Endothelial cell of umbilical vein (primary cell): Measurements from ENCODE around the gene PNPLA5.

Source experiments
- CTCF ChIP-seq, 2 donors: IDR thresholded peaks; 1 replicate in 1 of 2; 2 replicates in 1 of 2; pipeline ENCODE4 v1.5.1; 2011; ENCODE audit warnings: low read length in 2 of 2, mild to moderate bottlenecking in 2 of 2, moderate library complexity in 2 of 2, control low read depth in 1 of 2, inconsistent platforms in 1 of 2, low read depth in 1 of 2; ENCODE audit not compliant: insufficient read depth in 1 of 2; ENCODE audit errors: extremely low read depth in 1 of 2
- FOS ChIP-seq: IDR thresholded peaks from 2 replicates; pipeline ENCODE4 v1.6.1; 2011; ENCODE audit warnings: mild to moderate bottlenecking, low read length, moderate library complexity, borderline replicate concordance; ENCODE audit not compliant: insufficient read depth
- POLR2A ChIP-seq: IDR thresholded peaks from 2 replicates; pipeline ENCODE4 v1.6.1; 2012; ENCODE audit warnings: low read depth, mild to moderate bottlenecking, control low read depth, low read length

- no peak for TF ChIP-seq CTCF (IDR thresholded peaks at IDR 0.05; ENCODE audit: extremely low read depth in 1 of 2, insufficient read depth in 1 of 2, low read depth in 1 of 2, low read length in 2 of 2)
- TF ChIP-seq POLR2A = no peak
- no peak for TF ChIP-seq FOS
These were observed 29.0 kb downstream of the PNPLA5 start for GRCh38 chr22:43862882-43863202.
